Measurements from ENCODE around the gene ASL.
"Not testable (repeated sequence)": the region's sequence is repeated elsewhere in the genome, so short reads cannot be mapped to it uniquely, and the experiment has no call there.

ASL gene

DNA sequence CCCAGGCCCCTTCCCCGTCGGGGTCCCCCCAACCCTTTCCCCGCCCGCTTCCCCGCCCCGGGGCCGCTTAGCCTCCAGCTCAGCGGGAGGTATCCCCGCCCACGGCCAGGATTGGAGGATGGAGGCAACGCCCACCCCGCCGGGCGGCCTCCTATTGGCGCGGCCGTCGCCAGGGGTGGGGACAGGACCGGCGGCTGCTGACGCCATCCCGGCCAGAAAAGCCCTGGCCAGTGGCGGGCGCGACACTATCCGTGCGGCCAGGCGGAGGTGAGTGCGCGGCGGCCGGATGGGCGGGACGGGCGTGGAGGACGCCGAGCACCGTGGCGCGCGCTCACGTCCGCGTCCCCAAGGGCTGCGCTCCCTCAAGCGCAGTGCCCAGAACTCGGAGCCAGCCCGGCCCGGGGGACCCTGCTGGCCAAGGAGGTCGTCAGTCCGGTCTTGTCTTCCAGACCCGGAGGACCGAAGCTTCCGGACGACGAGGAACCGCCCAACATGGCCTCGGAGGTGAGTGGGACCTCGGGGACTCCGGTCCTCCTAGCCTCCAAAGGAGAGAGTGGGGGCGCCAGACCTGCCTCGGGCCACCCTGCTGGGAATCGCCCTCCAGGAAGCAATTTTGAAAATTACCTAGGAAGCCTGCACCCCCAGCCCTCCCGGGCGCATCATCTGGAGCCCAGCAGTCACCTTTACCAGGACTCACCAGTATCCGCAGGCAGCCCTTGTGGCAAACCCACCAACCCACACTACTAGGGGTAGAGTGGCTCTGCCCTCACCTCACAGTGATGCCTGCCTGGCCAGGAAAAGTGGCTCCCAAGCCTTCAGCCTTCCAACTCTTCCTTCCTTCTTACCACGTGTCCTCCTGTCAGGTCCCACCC lies at the start of gene ASL:
Gene ASL, plus strand, starts transcription at position 230 of the 872 bp plus-strand sequence. Its CDS starts 263 bp downstream, at position 493.
- in situ Hi-C loops (cut with MboI; ENCODE audit: low sequenced_read_pairs) = no loop called here

GRCh38 chr7:66028342-66028741 lies 47.3 kb upstream of the ASL start:
- in situ Hi-C loops (cut with MboI; ENCODE audit: low sequenced_read_pairs) = not testable (repeated sequence)

DNA sequence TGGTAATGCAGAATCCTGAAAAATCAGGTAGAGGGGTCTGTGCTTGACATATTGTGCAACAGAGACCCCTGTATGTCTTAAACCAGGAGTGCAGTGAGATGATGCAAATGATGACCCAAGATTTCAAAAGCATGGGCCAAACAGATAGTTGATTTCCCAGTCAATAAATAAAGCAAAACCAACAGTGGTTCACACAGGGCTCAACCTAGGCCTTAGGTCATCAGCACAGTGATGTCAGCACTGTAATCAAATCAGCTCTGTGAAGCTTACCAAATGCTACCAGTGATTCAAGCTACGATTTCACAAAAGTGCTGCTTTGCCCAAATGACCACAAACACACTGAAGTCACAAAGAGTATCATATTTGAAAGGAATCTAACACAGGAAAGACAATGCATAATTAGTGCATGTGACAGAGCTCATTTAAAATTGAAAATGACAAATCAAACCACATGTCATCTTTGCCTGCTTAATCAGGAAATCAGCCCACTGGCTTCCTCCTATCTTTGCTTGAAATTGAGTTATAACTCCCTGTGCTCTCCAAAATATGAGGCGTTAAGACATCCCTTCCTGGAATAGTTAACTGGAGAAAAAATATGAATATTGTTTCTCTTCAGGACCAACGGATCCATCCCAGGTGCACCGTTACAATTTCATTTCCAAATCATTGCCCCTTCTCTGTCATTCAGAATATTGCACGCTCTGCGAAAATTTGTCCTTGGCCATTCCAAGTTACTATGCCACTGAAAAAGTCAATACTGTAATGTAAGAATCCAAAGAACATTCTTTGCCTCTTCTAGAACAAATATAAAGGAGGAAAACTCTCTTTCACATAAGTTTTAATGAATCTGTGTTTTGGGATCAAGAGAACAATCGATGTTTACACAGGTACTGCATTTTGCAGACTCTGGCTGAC lies 41.9 kb upstream of the ASL start:
- in situ Hi-C loops (cut with MboI; ENCODE audit: low sequenced_read_pairs) = no loop called here

- in situ Hi-C loops (cut with MboI; ENCODE audit: low sequenced_read_pairs) = not testable (repeated sequence)
Observed at GRCh38 chr7:66034436-66035010, 41.1 kb upstream of the ASL start.

- in situ Hi-C loops (cut with MboI; ENCODE audit: low sequenced_read_pairs) = no loop called here
Observed at GRCh38 chr7:66036382-66036781, 39.2 kb upstream of the ASL start.

DNA sequence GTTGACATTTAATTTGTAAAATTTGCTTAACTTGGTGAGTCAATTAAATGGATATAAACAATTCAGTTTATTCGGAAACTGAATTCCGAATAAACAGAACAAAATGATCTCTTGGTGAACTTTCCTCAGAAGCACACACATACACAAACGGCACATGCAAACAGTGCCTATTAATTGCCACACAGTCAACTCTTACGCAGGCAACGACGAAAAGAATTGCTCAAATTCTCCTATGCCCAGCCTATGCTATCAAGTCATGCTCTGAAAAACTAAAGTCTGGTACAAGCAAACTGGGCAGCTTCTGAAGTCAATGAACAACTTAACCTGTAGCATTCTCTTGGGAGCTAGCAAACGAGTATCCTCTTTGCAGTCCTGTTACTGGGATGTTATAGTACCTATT lies 38.8 kb upstream of the ASL start:
- in situ Hi-C loops (cut with MboI; ENCODE audit: low sequenced_read_pairs) = no loop called here

DNA sequence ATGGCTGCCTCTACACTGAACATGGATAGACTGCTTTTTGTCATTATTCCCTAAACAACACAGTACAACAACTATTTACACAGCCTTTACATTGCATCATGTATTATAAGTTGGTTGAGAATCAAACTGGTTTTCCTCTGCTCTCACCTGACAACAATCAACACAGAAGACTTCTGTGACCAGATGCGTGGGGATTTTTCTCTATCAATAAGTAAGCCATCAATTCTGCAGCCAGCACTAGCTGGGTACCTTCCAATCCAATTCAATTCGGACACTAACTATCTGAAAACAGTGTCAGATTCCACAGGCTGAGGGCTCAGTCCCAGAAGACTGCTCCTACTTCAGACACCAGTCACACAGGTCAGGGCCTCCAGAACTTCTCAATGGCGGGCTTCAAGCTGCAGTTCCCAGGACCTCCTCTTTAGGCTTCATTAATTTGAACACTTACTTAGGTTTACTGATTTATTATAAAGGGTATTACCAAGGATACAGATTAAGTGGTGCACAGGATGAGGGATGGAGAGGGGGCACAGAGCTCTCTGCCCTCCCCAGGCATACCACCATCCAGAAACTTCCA lies 36.4 kb upstream of the ASL start:
- in situ Hi-C loops (cut with MboI; ENCODE audit: low sequenced_read_pairs) = no loop called here

GRCh38 chr7:66043681-66044497 lies 31.7 kb upstream of the ASL start:
- in situ Hi-C loops (cut with MboI; ENCODE audit: low sequenced_read_pairs) = no loop called here

- in situ Hi-C loops (cut with MboI; ENCODE audit: low sequenced_read_pairs) = not testable (repeated sequence)
Observed at GRCh38 chr7:66044498-66044854, 31.1 kb upstream of the ASL start.

- in situ Hi-C loops (cut with MboI; ENCODE audit: low sequenced_read_pairs) = no loop called here
Observed at GRCh38 chr7:66047426-66047825, 28.2 kb upstream of the ASL start.

- in situ Hi-C loops (cut with MboI; ENCODE audit: low sequenced_read_pairs) = not testable (repeated sequence)
Observed at GRCh38 chr7:66049886-66050285, 25.7 kb upstream of the ASL start.

- in situ Hi-C loops (cut with MboI; ENCODE audit: low sequenced_read_pairs) = no loop called here
Observed at GRCh38 chr7:66050337-66050957, 25.2 kb upstream of the ASL start.

DNA sequence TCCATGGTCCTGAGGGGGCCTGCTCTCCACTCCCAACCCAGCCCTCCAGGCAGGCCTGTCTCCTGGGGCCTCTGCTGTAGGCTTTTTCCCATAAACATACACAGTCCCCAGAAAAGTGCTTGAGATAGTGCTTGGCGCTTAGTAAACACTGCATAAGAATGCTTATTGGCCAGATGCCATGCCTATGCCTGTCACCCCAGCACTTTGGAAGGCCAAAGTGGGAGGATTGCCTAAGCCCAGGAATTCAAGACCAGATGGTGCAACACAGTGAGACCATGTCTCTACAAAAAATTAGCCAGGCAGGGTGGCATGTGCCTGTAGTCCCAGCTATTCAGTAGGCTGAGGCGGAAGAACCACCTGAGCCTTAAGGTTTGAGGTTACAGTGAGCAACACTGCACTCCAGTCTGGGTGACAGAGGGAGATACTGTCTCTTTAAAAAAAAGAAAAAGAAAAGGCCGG lies 24.6 kb upstream of the ASL start:
- in situ Hi-C loops (cut with MboI; ENCODE audit: low sequenced_read_pairs) = no loop called here

- in situ Hi-C loops (cut with MboI; ENCODE audit: low sequenced_read_pairs) = no loop called here
Observed at GRCh38 chr7:66052447-66052846, 23.2 kb upstream of the ASL start.

DNA sequence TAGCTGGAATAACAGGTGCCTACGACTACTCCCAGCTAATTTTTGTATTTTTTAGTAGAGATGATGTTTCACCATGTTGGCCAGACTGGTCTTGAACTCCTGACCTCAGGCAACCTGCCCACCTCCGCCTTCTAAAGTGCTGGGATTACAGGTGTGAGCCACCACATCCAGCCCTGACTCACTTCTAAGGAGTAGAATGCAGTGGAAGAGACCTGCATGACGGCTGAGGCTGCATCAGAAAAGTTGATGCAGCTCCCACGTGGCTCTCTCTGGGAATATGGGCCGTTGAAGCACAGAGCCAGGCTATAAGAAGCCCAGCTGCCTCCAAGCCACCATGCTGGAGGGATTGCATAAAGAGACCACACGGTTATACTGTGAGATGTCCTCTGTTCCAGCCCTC lies 21.6 kb upstream of the ASL start:
- in situ Hi-C loops (cut with MboI; ENCODE audit: low sequenced_read_pairs) = no loop called here

DNA sequence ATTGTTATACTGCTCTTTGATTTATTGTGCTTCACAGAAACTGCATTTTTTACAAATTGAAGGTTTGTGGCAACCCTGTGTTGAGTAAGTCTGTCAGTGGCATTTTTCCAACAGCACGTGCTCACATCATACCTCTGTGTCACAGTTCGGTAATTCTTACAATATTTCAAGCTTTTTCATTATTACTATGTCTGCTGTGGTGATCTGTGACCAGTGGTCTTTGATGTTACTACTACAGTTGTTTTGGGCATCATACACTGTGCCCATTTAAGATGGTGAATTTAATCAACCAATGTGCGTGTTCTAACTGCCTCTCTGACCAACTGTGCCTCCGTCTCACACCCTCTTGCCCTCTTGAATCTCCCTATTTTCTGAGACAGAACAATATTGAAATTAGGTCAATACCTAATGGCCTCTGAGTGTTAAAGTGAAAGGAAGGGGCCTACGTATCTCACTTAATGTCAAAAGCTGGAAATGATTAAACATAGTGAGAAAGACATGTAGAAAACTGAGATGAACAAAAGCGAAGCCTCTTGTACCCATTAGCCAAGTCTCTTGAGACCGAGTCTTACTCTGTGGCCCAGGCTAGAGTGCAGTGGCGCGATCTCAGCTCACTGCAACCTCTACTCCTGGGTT lies 20.2 kb upstream of the ASL start:
- in situ Hi-C loops (cut with MboI; ENCODE audit: low sequenced_read_pairs) = no loop called here

- in situ Hi-C loops (cut with MboI; ENCODE audit: low sequenced_read_pairs) = no loop called here
Observed at GRCh38 chr7:66060796-66061195, 14.8 kb upstream of the ASL start.

DNA sequence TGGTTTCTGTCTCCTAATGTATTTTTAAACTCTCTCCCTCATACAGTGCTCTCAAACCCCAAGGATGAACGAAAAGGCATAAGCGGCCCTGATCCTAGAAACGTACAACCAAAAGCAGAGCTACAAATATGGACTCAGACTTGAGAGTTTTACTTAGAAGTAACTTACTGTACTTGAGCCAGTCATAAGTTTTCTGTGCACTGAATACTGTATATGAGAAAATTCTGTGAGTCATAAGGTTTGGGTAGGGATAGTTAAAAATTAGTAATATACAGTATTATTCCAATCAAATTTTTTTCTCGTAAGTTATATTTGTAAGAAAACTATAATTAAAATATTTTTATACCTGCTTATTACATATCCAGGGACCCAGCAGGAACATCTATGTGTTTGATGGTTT lies 5.9 kb upstream of the ASL start:
- in situ Hi-C loops (cut with MboI; ENCODE audit: low sequenced_read_pairs) = no loop called here

DNA sequence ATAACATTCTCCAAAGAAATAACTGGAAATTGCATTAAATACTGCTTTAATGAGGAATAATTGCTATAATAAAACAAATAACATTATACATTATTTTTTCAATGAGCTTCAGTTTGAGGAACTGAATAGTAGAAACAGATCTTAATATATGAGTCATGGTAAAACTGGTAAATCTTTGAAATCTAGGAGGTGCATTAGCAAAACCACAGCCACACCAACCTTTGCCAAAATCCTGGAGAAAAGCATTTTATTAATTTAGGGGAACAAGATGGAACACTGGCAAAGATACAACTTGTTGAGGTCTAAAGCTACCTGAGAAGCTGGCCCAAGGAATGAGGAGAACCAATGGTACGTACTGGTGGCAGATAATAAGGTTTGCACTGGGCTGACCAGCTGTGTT lies 5.4 kb upstream of the ASL start:
- in situ Hi-C loops (cut with MboI; ENCODE audit: low sequenced_read_pairs) = no loop called here
